HG03039 (cell line): ENCODE data around the gene KCNJ9.

Experiments
- ATAC-seq: cut with Tn5 transposase; IDR thresholded peaks from one replicate; pipeline ENCODE4 v1.9.1; 2021; ENCODE audit warnings: mild to moderate bottlenecking, moderate library complexity; ENCODE audit not compliant: unreplicated experiment

KCNJ9 gene

GRCh38 chr1:160087118-160087662 is 5.9 kb downstream of the KCNJ9 start:
- ATAC-seq: no peak

DNA sequence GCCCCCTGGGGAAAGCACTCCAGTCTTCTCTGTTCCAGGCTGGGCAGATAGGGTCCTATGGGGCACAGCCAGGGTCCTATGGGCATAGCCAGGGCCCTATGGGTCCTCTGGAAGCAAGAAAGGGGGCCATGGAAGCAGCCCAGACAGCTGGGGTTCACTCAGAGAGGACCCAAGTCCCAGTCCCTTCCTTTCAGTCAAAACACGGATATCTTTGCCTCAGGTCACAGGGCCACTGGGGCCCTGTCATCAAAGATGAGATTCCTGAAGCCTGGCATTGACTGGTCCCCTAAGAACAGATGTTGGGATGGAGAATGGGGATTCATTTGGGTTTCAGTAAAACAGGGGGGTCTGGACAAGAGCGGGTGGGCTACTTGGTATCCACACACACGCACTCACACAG is 8.5 kb downstream of the KCNJ9 start:
- no peak for ATAC-seq

DNA sequence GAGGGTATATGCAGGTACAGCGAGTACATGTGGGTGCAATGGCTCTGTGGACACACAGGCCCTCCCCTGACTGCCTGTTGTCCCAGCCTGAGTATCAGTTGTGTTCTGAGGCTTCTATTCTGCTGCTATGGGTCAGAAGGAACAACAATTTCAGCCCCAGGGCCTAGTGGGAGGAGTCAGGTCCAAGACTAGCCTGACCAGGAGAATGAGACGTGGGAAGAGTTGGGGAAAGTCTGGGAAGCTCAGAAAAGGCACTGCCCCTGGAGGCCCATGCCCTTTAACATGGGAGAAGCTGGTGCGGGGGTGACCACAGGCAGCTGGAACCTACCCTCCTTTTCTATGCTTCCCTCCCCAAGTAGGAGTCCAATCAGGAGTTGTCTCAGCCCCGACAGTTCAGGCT is 9.4 kb downstream of the KCNJ9 start:
- ATAC-seq: no peak

GRCh38 chr1:160091666-160092223 is 10.4 kb downstream of the KCNJ9 start:
- ATAC-seq: no peak

DNA sequence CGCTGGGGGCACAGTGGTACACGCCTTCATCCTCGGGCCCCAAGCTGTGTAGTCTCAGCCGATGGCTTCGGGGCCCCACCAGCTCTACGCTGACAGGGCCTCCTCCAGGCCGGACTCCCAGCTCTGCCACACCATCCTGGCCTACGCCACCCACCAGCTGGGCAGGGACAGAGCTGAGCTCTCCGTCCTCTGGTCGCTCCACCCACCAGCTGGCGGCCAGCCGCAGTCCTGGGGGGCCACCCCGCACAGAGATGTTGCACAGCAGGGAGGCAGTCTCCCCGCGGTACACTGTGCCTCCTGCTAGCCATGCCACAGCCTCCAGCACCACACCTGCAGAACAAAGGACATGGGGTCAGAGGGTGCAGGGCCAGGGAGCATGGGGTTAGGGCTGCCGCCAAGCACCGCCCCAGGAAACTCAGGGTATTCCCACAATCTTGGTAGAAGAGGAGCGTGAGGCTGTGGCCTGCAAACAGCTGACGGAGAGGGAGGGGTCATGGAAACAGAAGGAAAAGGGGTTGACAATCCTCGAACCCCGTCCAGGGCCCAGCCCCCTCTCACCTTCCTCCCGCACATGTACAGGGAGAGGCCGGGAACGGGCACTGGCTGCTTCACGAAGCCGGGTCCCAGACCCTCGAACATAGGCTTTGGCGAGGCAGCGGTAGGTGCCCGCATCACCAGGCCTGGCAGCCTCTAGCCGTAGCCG is 11.2 kb downstream of the KCNJ9 start:
- no peak for ATAC-seq

DNA sequence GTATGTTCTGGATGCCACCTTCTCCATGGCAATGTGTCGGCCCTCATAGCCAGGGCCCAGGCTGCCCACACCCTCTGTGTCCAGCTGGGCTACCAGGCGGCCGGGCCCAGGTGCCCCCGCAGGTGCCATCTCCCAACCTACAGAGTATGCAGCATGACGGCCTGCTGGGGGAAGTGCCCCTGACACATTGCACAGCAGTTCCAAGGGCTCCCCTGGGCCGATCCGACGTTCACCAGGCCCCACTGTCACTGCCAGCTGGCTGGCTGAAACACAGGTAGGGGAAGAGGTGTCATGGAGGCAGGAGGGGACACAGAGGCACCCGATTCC is 11.7 kb downstream of the KCNJ9 start:
- no peak for ATAC-seq

- ATAC-seq: no peak
Measured at GRCh38 chr1:160093624-160094290, 12.4 kb downstream of the KCNJ9 start.

DNA sequence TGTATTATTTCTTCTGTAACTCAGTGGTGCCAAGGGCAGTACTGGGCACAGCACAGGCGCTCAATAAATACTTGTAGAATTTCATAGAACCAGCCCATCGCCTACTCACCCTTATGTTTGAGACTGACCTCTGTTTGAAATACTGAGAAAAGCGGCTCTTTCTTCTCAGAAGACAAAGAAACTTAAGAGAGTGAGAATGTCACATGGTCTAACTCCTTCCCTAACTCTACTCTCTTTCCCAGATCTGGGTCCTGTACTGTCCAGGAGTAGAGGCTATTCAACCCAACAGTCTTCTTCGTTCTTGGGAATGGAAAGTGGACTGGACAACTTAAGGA is 12.9 kb downstream of the KCNJ9 start:
- ATAC-seq: no peak

DNA sequence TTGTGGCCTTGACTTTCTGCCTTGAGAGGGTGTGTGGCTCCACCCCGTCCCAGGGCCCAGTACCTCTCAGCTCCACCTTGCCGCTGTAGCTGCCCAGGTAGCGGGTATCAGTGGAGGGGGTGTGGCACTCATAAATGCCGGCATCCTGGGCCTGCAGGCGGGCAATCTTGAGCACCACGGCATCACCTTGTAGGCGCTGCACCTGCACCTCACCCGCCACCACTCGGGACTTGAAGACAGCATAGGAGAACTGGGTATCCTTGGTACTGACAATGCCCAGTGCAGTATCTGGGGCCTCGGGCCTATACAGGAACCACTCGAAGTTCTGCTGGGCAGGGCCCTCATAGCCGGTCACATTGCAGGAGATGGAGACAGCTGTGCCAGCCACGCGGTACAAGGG is 13.5 kb downstream of the KCNJ9 start:
- no peak for ATAC-seq

DNA sequence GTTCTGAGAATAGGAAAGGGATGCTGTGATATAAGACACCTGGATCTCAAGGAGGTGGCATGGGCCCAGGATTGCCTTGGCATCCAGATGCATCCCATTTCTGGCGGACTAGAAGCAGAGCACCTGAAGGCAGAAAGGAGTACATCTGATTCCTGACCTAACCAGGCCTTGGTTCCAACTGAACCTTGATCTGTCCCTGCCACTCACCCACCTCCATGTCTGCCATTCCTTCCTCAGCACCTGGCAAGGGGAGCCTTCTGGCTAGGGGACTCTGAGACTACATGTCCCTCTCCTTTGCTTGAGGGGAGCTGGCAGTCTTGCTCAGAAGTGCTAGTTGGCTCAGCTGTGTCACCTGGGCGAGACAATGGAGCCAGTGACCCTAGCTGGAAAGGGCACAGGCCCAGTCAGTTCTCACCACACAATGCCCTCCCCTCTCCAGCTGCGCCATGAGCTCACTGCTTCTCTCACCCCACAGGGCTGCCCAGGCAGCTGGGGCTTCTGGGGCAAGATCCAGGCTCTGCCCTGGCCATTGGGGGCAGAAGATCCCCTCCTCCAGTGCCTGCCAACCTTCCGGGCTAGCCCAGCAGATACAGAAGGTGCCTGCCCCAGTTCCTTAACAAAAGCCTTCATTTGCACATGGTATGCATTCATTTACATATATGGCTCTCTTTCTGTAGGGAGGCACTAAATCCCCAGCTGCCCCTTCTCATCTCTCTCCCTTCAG is 14.2 kb downstream of the KCNJ9 start:
- ATAC-seq: no peak

GRCh38 chr1:160096274-160097116 is 15.2 kb downstream of the KCNJ9 start:
- no peak for ATAC-seq

DNA sequence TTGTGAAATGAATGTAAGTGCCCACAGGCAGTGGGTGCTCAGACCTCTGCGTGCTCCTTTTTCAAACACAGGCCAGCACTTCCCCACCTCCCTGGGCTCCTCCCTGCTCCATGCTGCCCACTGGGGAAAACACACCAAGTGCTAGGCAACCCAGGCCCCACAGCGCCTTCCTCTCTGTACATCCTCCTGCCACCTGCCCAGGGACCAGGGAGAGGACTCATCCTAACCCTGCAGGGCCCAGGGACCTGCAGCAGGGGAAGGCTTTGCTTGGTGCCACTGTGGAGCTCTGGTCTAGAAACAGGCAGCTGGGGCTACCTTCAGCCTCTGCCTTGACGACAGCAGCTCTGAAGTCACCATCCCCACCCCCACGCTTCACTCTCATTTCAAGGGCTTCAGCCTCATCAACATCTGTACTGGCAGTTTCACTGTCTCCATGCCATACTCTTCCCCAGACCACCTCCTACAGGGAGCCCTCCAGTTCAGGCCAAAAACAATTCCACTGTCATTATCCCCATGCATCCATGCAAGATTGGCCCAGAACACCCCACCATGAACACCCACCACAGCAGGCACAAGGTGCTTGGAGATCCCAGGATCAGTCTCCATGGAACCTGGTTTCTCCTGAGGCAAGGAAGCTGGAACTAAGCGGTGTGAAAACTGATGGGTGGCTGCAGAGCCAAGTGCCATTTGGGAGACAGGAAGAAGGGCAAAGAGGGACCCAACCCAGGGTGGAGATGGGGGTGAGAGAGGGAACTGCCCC is 16.0 kb downstream of the KCNJ9 start:
- ATAC-seq: no peak

GRCh38 chr1:160097911-160098851 is 16.8 kb downstream of the KCNJ9 start, which contains the start of gene IGSF8:
IGSF8 (minus strand) TSS chr1:160098619; CDS start chr1:160098472, 147 bp downstream.
- ATAC-seq: peak; percentile 34

DNA sequence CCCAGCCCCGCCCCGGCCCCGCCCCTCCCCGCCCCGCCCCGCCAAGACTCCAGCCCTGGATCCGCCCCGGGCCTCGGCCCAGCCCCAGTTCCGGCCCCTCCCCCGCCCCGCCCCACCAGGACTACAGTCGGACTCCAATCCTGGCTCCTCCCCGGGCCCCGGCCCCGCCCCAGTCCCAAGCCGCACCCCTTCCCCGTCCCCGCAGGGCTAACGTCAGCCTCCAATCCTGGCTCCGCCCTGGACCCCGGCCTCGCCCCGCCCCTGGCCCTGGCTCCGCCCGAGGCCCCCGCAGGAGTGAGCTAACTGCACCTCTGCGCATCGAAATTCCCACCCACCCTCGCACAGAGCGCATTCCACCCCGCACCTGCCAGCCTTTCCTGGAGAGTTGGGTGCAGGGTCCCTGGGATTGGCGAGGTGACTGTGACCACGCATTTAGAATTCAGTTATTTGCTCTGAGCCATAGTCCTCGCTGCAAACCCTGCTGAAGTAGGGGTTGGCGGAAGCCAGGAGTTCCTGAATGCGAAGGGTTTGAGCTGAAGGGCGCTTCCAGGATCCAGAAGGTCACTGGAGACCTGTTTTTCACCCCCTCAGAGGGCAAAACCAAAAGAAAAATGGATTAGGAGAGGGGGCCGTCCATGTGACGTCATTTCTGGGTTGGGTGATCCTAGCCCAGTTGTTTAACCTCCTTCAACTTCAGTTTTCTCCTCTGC is 17.7 kb downstream of the KCNJ9 start:
- peak; percentile 83 for ATAC-seq

- ATAC-seq: no peak
Measured at GRCh38 chr1:160099716-160100375, 18.5 kb downstream of the KCNJ9 start.

- ATAC-seq: peak; percentile 18
Measured at GRCh38 chr1:160101037-160101716, 19.8 kb downstream of the KCNJ9 start.
